ENCODE results near the gene F11. TPM values are rescaled to one million over a fixed set of nuclear protein-coding genes. Genes with fewer than 3 reads are reported as not detected.

The F11 gene
- total and polyA plus RNA-seq, 2 donors (not counting 3 experiments of a cell fraction or from before 2014, with no cell fraction given) = not detected

DNA sequence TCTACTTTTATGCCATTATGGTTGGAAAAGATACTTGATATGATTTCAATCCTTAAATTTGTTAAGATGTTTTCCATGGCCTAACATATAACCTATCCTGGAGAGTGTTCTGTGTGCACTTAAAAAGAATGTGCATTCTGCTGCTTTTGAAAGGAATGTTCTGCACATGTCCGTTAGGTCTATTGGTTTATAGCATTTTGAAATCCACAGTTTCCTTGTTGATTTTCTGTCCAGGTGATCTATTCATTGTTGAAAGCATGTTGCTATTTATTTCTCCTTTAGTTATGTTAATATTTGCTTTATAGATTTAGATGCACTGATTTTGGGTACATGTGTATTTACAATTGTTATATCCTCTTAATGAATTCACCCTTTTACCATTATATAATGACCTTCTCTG is 44.4 kb upstream of the F11 start:
- H3K9ac ChIP-seq (replicated peaks; ENCODE audit: extremely low read depth, insufficient read depth, low read length) = no peak overlapping the region
- H4K20me1 ChIP-seq (replicated peaks; ENCODE audit: control insufficient read depth, extremely low read depth, insufficient read depth, low read length) = no peaks in the 10 kb centered on the region
- no peaks in the 10 kb centered on the region for H3K79me2 ChIP-seq (ENCODE audit: control insufficient read depth, insufficient read depth, low read length)
- TF ChIP-seq GATA2 (IDR thresholded peaks at IDR 0.05; ENCODE audit: insufficient read depth, insufficient read length, low read depth, low read length) = no peak
- TF ChIP-seq, protein P1, sequence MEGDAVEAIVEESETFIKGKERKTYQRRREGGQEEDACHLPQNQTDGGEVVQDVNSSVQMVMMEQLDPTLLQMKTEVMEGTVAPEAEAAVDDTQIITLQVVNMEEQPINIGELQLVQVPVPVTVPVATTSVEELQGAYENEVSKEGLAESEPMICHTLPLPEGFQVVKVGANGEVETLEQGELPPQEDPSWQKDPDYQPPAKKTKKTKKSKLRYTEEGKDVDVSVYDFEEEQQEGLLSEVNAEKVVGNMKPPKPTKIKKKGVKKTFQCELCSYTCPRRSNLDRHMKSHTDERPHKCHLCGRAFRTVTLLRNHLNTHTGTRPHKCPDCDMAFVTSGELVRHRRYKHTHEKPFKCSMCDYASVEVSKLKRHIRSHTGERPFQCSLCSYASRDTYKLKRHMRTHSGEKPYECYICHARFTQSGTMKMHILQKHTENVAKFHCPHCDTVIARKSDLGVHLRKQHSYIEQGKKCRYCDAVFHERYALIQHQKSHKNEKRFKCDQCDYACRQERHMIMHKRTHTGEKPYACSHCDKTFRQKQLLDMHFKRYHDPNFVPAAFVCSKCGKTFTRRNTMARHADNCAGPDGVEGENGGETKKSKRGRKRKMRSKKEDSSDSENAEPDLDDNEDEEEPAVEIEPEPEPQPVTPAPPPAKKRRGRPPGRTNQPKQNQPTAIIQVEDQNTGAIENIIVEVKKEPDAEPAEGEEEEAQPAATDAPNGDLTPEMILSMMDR (IDR thresholded peaks at IDR 0.05; ENCODE audit: extremely low read depth in 1 of 2, insufficient read depth in 1 of 2, low read depth in 1 of 2, low read length in 2 of 2) = no peak
- TF ChIP-seq EZH2 (IDR thresholded peaks at IDR 0.05; ENCODE audit: borderline replicate concordance, low read depth, low read length, severe bottlenecking) = no peak
- no peak for TF ChIP-seq MYC (IDR thresholded peaks at IDR 0.05; ENCODE audit: low read depth, low read length)
- no peaks in the 10 kb centered on the region for H3K27me3 ChIP-seq (ENCODE audit: control insufficient read depth in 2 of 2, insufficient read depth in 2 of 2, low read length in 2 of 2)
- H3K9me3 ChIP-seq (replicated peaks; ENCODE audit: control insufficient read depth, insufficient read depth, low read length) = no peaks in the 10 kb centered on the region
- FAIRE-seq (no peak), DNase-seq (ENCODE audit: low read depth, low spot score) (no peak)
- H2AFZ ChIP-seq (ENCODE audit: low read depth, low read length) = no peak overlapping the region
- H3K4me2 ChIP-seq (ENCODE audit: insufficient read depth, low read length) = no peak overlapping the region
- H3K4me1 ChIP-seq (ENCODE audit: control insufficient read depth, extremely low read depth, insufficient read depth, low read length) = no peaks in the 10 kb centered on the region
- H3K27ac ChIP-seq (ENCODE audit: insufficient read depth, low read depth, low read length) = no peak overlapping the region
- H3K4me3 ChIP-seq (replicated peaks in 1 of 3; ENCODE audit: insufficient read depth in 1 of 3, low read depth in 1 of 3, low read length in 3 of 3) = no peak overlapping the region
- intact Hi-C loops (cut with micrococcal nuclease) = no loop called here
- dilution Hi-C loops (cut with MboI; ENCODE audit: extremely low pct_ligation_motif_present, low sequenced_read_pairs) = no loop called here
- POLR2A ChIA-PET = no interaction called here
- no peaks in the 10 kb centered on the region for H3K36me3 ChIP-seq (ENCODE audit: control insufficient read depth in 2 of 2, extremely low read depth in 1 of 2, insufficient read depth in 2 of 2, low read length in 2 of 2)
- CTCF ChIA-PET = no interaction called here
- BruUV-seq (replicated peaks) = no TSS peak
- H3K9me1 ChIP-seq (replicated peaks; ENCODE audit: control insufficient read depth, extremely low read depth, insufficient read depth, low read length) = no peaks in the 10 kb centered on the region

DNA sequence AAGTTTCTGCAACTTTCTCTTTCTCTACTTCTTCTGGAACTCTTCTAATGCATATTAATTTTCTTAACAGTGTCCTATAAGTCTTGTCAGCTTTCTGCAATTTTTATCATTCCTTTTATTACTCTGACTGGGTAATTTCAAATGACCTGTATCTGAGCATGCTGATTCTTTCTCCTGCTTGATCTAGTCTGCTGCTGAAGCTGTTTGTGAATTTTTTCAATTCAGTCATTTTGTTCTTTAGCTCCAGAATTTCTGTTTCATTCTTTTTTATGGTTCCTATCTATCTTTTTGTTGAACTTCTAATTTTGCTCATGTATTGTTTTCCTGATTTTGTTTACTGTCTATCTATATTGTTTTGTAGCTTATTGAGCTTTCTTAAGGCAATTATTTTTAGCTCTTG is 40.1 kb upstream of the F11 start:
- no peak for DNase-seq (ENCODE audit: low read depth, low spot score)
- no peak overlapping the region for H3K9ac ChIP-seq (replicated peaks; ENCODE audit: extremely low read depth, insufficient read depth, low read length)
- H3K36me3 ChIP-seq (ENCODE audit: control insufficient read depth in 2 of 2, extremely low read depth in 1 of 2, insufficient read depth in 2 of 2, low read length in 2 of 2) = no peaks in the 10 kb centered on the region
- no peak overlapping the region for H3K4me2 ChIP-seq (ENCODE audit: insufficient read depth, low read length)
- FAIRE-seq = no peak
- no peaks in the 10 kb centered on the region for H3K9me3 ChIP-seq (replicated peaks; ENCODE audit: control insufficient read depth, insufficient read depth, low read length)
- H3K27me3 ChIP-seq (ENCODE audit: control insufficient read depth in 2 of 2, insufficient read depth in 2 of 2, low read length in 2 of 2) = no peaks in the 10 kb centered on the region
- H4K20me1 ChIP-seq (replicated peaks; ENCODE audit: control insufficient read depth, extremely low read depth, insufficient read depth, low read length) = no peaks in the 10 kb centered on the region
- H3K4me1 ChIP-seq (ENCODE audit: control insufficient read depth, extremely low read depth, insufficient read depth, low read length) = no peaks in the 10 kb centered on the region
- H2AFZ ChIP-seq (ENCODE audit: low read depth, low read length) = no peak overlapping the region
- H3K79me2 ChIP-seq (ENCODE audit: control insufficient read depth, insufficient read depth, low read length) = no peaks in the 10 kb centered on the region
- TF ChIP-seq JUN (IDR thresholded peaks at IDR 0.05; ENCODE audit: borderline replicate concordance, insufficient read depth, insufficient read length, low read depth) = no peak
- TF ChIP-seq GATA2 (IDR thresholded peaks at IDR 0.05; ENCODE audit: insufficient read depth, insufficient read length, low read depth, low read length) = no peak
- TF ChIP-seq FOS (IDR thresholded peaks at IDR 0.05; ENCODE audit: borderline replicate concordance, insufficient read depth, low read length) = no peak
- TF ChIP-seq POLR2AphosphoS5 (IDR thresholded peaks at IDR 0.05; ENCODE audit: insufficient read depth, low read depth, low read length) = no peak
- no peak for TF ChIP-seq EZH2 (IDR thresholded peaks at IDR 0.05; ENCODE audit: borderline replicate concordance, low read depth, low read length, severe bottlenecking)
- dilution Hi-C loops (cut with MboI; ENCODE audit: extremely low pct_ligation_motif_present, low sequenced_read_pairs) (no loop called here), intact Hi-C loops (cut with micrococcal nuclease) (no loop called here)
- POLR2A ChIA-PET = no interaction called here
- no peak overlapping the region for H3K27ac ChIP-seq (ENCODE audit: insufficient read depth, low read depth, low read length)
- CTCF ChIA-PET = no interaction called here
- H3K4me3 ChIP-seq (replicated peaks in 1 of 3; ENCODE audit: insufficient read depth in 1 of 3, low read depth in 1 of 3, low read length in 3 of 3) = no peak overlapping the region
- no TSS peak for BruUV-seq (replicated peaks)
- no peaks in the 10 kb centered on the region for H3K9me1 ChIP-seq (replicated peaks; ENCODE audit: control insufficient read depth, extremely low read depth, insufficient read depth, low read length)
